HG02884 (cell line): ENCODE results near the gene SPTLC1.
"Not testable (repeated sequence)": the region's sequence is repeated elsewhere in the genome, so short reads cannot be mapped to it uniquely, and the experiment has no call there.

Experiments used
- ATAC-seq: cut with Tn5 transposase; IDR thresholded peaks from one replicate; pipeline ENCODE4 v1.9.1; 2021; ENCODE audit warnings: mild to moderate bottlenecking, moderate library complexity; ENCODE audit not compliant: unreplicated experiment

SPTLC1 gene

GRCh38 chr9:92035146-92035545 lies 80.1 kb downstream of the SPTLC1 start:
- no peak for ATAC-seq

- no peak for ATAC-seq
These were observed 81.2 kb downstream of the SPTLC1 start for GRCh38 chr9:92033991-92034390.

GRCh38 chr9:92033307-92033706 lies 81.9 kb downstream of the SPTLC1 start:
- ATAC-seq: no peak

GRCh38 chr9:92032891-92033290 lies 82.3 kb downstream of the SPTLC1 start:
- ATAC-seq: no peak

GRCh38 chr9:92030367-92030766 lies 84.8 kb downstream of the SPTLC1 start:
- ATAC-seq: no peak

- no peak for ATAC-seq
These were observed 85.7 kb downstream of the SPTLC1 start for GRCh38 chr9:92029553-92029952.

- no peak for ATAC-seq
These were observed 88.8 kb downstream of the SPTLC1 start for GRCh38 chr9:92026206-92027002.

- not testable (repeated sequence) for ATAC-seq
These were observed 93.2 kb downstream of the SPTLC1 start for GRCh38 chr9:92021785-92022541.

GRCh38 chr9:92019658-92020057 lies 95.6 kb downstream of the SPTLC1 start:
- no peak for ATAC-seq

- ATAC-seq: no peak
These were observed 104.3 kb downstream of the SPTLC1 start for GRCh38 chr9:92010705-92011536.

- ATAC-seq: not testable (repeated sequence)
These were observed 105.0 kb downstream of the SPTLC1 start for GRCh38 chr9:92010253-92010652.

GRCh38 chr9:92008041-92008440 lies 107.2 kb downstream of the SPTLC1 start:
- ATAC-seq: no peak

- no peak for ATAC-seq
These were observed 111.2 kb downstream of the SPTLC1 start for GRCh38 chr9:92004045-92004392.

- ATAC-seq: no peak
These were observed 111.7 kb downstream of the SPTLC1 start for GRCh38 chr9:92003308-92004044.

- not testable (repeated sequence) for ATAC-seq
These were observed 113.3 kb downstream of the SPTLC1 start for GRCh38 chr9:92001948-92002347.

GRCh38 chr9:92001244-92001643 lies 114.0 kb downstream of the SPTLC1 start:
- no peak for ATAC-seq

- no peak for ATAC-seq
These were observed 120.1 kb downstream of the SPTLC1 start for GRCh38 chr9:91995000-91995655.

- no peak for ATAC-seq
These were observed 120.8 kb downstream of the SPTLC1 start for GRCh38 chr9:91994422-91994821.

- no peak for ATAC-seq
These were observed 122.7 kb downstream of the SPTLC1 start for GRCh38 chr9:91992461-91993041.
